H1 (cell line): ENCODE results near the gene EIF4E2. TPM values are rescaled to one million over a fixed set of nuclear protein-coding genes. Genes with fewer than 3 reads are reported as not detected.
A peak's percentile ranks its signal among the peaks of the same experiment; 100 is the strongest.

Source experiments
- CTCF ChIA-PET: fragments of 300-600 bp; sonication (Branson Sonifier 250); formaldehyde crosslinking; loops from one replicate; lab custom pipeline; 2021; ENCODE audit not compliant: partially characterized antibody; lab: Charles Lee
- POLR2A ChIA-PET: fragments of 300-600 bp; sonication (Branson Sonifier 250); formaldehyde crosslinking; loops from one replicate; lab custom pipeline; 2021; ENCODE audit warnings: inconsistent platforms; ENCODE audit not compliant: partially characterized antibody; lab: Charles Lee
- DNase-seq, 2 experiments: peaks; one replicate each; pipeline versions ENCODE4 v3.0.0 to v3.0.0-alpha.2; 2010 to 2022; ENCODE audit warnings: low spot score in 2 of 2, low read depth in 1 of 2, mixed read lengths in 1 of 2
- FAIRE-seq: peaks from 2 replicates; lab custom pipeline; 2011; peaks lifted over from hg19 to GRCh38; lab: Jason Lieb, UNC
- H2AFZ ChIP-seq: 2 replicates; pipeline ENCODE4 v1.8.1; 2012; ENCODE audit warnings: low read length, inconsistent platforms
- H2AK5ac ChIP-seq: 2 replicates; pipeline ENCODE4 v1.6.1; 2013; ENCODE audit warnings: low read depth, low read length
- H2BK120ac ChIP-seq: replicated peaks from 2 replicates; pipeline ENCODE3; 2013; ENCODE audit warnings: low read depth, low read length, inconsistent platforms
- H2BK12ac ChIP-seq: 2 replicates; pipeline ENCODE4 v1.6.1; 2013; ENCODE audit warnings: low read depth, low read length
- H2BK15ac ChIP-seq: 2 replicates; pipeline ENCODE4 v1.6.1; 2013; ENCODE audit warnings: low read length
- H2BK20ac ChIP-seq: 2 replicates; pipeline ENCODE4 v1.6.1; 2013; ENCODE audit warnings: low read length
- H2BK5ac ChIP-seq: 2 replicates; pipeline ENCODE4 v1.6.1; 2013; ENCODE audit warnings: low read depth, low read length
- H3K14ac ChIP-seq: 2 replicates; pipeline ENCODE4 v1.6.1; 2013; ENCODE audit warnings: inconsistent platforms; ENCODE audit not compliant: insufficient read length
- H3K18ac ChIP-seq: 2 replicates; pipeline ENCODE4 v1.6.1; 2013; ENCODE audit warnings: low read length; ENCODE audit errors: extremely low read depth
- H3K23ac ChIP-seq: 2 replicates; pipeline ENCODE4 v1.6.1; 2013; ENCODE audit warnings: inconsistent platforms; ENCODE audit not compliant: insufficient read length
- H3K23me2 ChIP-seq: 2 replicates; pipeline ENCODE4 v1.6.1; 2013; ENCODE audit warnings: low read depth, low read length
- H3K27ac ChIP-seq: 2 replicates; pipeline ENCODE4 v1.6.1; 2011; ENCODE audit warnings: low read depth, low read length, inconsistent platforms
- H3K27me3 ChIP-seq, 4 experiments: replicated peaks in 1 of 4; 1 replicate in 1 of 4; 2 replicates in 3 of 4; pipeline versions ENCODE4 v1.6.1 to v1.8.1; 2011 to 2013; ENCODE audit warnings: low read length in 3 of 4, mild to moderate bottlenecking in 3 of 4, inconsistent platforms in 2 of 4, mixed read lengths in 2 of 4, moderate library complexity in 1 of 4; ENCODE audit not compliant: control insufficient read depth in 3 of 4, insufficient read depth in 3 of 4; ENCODE audit errors: extremely low read depth in 1 of 4
- H3K36me3 ChIP-seq, 4 experiments: 2 replicates each; pipeline versions ENCODE4 v1.6.1 to v1.8.1; 2011 to 2013; ENCODE audit warnings: mild to moderate bottlenecking in 4 of 4, low read length in 3 of 4, moderate library complexity in 2 of 4, control low read depth in 1 of 4, inconsistent platforms in 1 of 4; ENCODE audit not compliant: insufficient read depth in 4 of 4, control insufficient read depth in 2 of 4
- H3K4ac ChIP-seq: replicated peaks from 2 replicates; pipeline ENCODE3; 2013; ENCODE audit warnings: low read length, low read depth, mixed read lengths, inconsistent platforms; ENCODE audit not compliant: insufficient read length
- H3K4me1 ChIP-seq, 4 experiments: replicated peaks in 1 of 4; 1 replicate in 1 of 4; 2 replicates in 3 of 4; pipeline versions ENCODE4 v1.6.1 to v1.8.1; 2011 to 2013; ENCODE audit warnings: low read length in 3 of 4, inconsistent platforms in 2 of 4, mixed read lengths in 1 of 4; ENCODE audit not compliant: insufficient read depth in 4 of 4, control insufficient read depth in 3 of 4
- H3K4me2 ChIP-seq, 2 experiments: 2 replicates each; pipeline versions ENCODE4 v1.6.1 to v1.8.1; 2011 to 2013; ENCODE audit warnings: low read depth in 2 of 2, low read length in 2 of 2, control low read depth in 1 of 2, inconsistent platforms in 1 of 2, mild to moderate bottlenecking in 1 of 2; ENCODE audit not compliant: insufficient read depth in 1 of 2
- H3K4me3 ChIP-seq, 4 experiments: fragments of 200-600, 300-600 bp in 1 of 4; sonication (generic), shearing (Covaris generic), sonication (Bioruptor Twin) in 1 of 4; 2 replicates each; pipeline versions ENCODE4 v1.5.1 to v1.8.1; 2011 to 2016; ENCODE audit warnings: low read length in 4 of 4, low read depth in 3 of 4, control low read depth in 2 of 4, inconsistent platforms in 2 of 4, mild to moderate bottlenecking in 2 of 4, mixed read lengths in 1 of 4, moderate library complexity in 1 of 4; ENCODE audit not compliant: insufficient read depth in 2 of 4; ENCODE audit errors: extremely low read depth in 1 of 4
- H3K56ac ChIP-seq: replicated peaks from 2 replicates; pipeline ENCODE3; 2013; ENCODE audit warnings: low read depth, mild to moderate bottlenecking, mixed read lengths, low read length, inconsistent platforms; ENCODE audit not compliant: insufficient read length
- H3K79me1 ChIP-seq: 2 replicates; pipeline ENCODE4 v1.6.1; 2013; ENCODE audit warnings: low read depth, low read length, control low read depth
- H3K79me2 ChIP-seq, 2 experiments: 2 replicates each; pipeline versions ENCODE4 v1.6.1 to v1.8.1; 2012 to 2013; ENCODE audit warnings: low read length in 2 of 2, mild to moderate bottlenecking in 2 of 2, inconsistent platforms in 1 of 2; ENCODE audit not compliant: insufficient read depth in 2 of 2, control insufficient read depth in 1 of 2
- H3K9ac ChIP-seq, 4 experiments: replicated peaks in 1 of 4; 1 replicate in 1 of 4; 2 replicates in 3 of 4; pipeline versions ENCODE4 v1.6.1 to v1.8.1; 2011 to 2013; ENCODE audit warnings: low read depth in 3 of 4, low read length in 3 of 4, control low read depth in 2 of 4, mild to moderate bottlenecking in 2 of 4, moderate library complexity in 2 of 4, inconsistent platforms in 1 of 4; ENCODE audit errors: extremely low read depth in 1 of 4
- H3K9me3 ChIP-seq, 2 experiments: 2 replicates each; pipeline versions ENCODE4 v1.6.1 to v1.8.1; 2012 to 2013; ENCODE audit warnings: mild to moderate bottlenecking in 2 of 2, moderate library complexity in 2 of 2, control low read depth in 1 of 2, inconsistent platforms in 1 of 2, low read depth in 1 of 2, low read length in 1 of 2, mixed read lengths in 1 of 2; ENCODE audit not compliant: insufficient read depth in 2 of 2
- H4K20me1 ChIP-seq, 2 experiments: replicated peaks in 1 of 2; 2 replicates each; pipeline versions ENCODE3 to v1.8.1; 2011 to 2013; ENCODE audit warnings: inconsistent platforms in 2 of 2, low read length in 2 of 2, mild to moderate bottlenecking in 1 of 2; ENCODE audit not compliant: insufficient read depth in 2 of 2, control insufficient read depth in 1 of 2
- H4K5ac ChIP-seq: 2 replicates; pipeline ENCODE4 v1.6.1; 2013; ENCODE audit warnings: low read length, low read depth, mixed read lengths, inconsistent platforms; ENCODE audit not compliant: insufficient read length
- H4K8ac ChIP-seq: 2 replicates; pipeline ENCODE4 v1.8.0; 2013; ENCODE audit warnings: mild to moderate bottlenecking, moderate library complexity, low read length, inconsistent platforms; ENCODE audit not compliant: insufficient read depth; ENCODE audit errors: extremely low read depth
- H4K91ac ChIP-seq: replicated peaks from 2 replicates; pipeline ENCODE3; 2013; ENCODE audit warnings: low read length, mixed read lengths, inconsistent platforms; ENCODE audit not compliant: insufficient read length
- ATF2 ChIP-seq: IDR thresholded peaks from 2 replicates; pipeline ENCODE4 v1.6.1; 2012; ENCODE audit warnings: low read length, inconsistent platforms
- BACH1 ChIP-seq: IDR thresholded peaks from 2 replicates; pipeline ENCODE4 v1.6.1; 2012; ENCODE audit warnings: low read length, improper control_type of control experiment
- CBX8 ChIP-seq: fragments of 300-800, 300-1000 bp; sonication (generic); IDR thresholded peaks from 2 replicates; pipeline ENCODE4 v1.7.1; 2016; ENCODE audit warnings: low read depth, low read length, borderline replicate concordance
- CEBPB ChIP-seq: IDR thresholded peaks from 2 replicates; pipeline ENCODE4 v1.6.1; 2012; ENCODE audit warnings: low read depth, low read length
- KDM5A ChIP-seq: fragments of 200-600 bp; IDR thresholded peaks from 2 replicates; pipeline ENCODE4 v1.7.1; 2012; ENCODE audit warnings: mild to moderate bottlenecking, low read length, inconsistent platforms, mixed read lengths
- MAFK ChIP-seq: IDR thresholded peaks from 2 replicates; pipeline ENCODE4 v1.6.1; 2012; ENCODE audit warnings: low read depth, mild to moderate bottlenecking, improper control_type of control experiment, low read length
- NRF1 ChIP-seq: IDR thresholded peaks from 2 replicates; pipeline ENCODE4 v1.6.1; 2011; ENCODE audit warnings: mild to moderate bottlenecking, low read depth, low read length, improper control_type of control experiment
- POLR2A ChIP-seq, 2 experiments: IDR thresholded peaks; 1 replicate in 1 of 2; 2 replicates in 1 of 2; pipeline ENCODE4 v1.6.1; 2011; ENCODE audit warnings: low read depth in 2 of 2, low read length in 2 of 2, mild to moderate bottlenecking in 2 of 2; ENCODE audit errors: control extremely low read depth in 1 of 2
- WGBS, 2 experiments: shearing (Covaris generic) in 1 of 2; methylation state at CpG; one replicate each; pipeline versions ENCODE4 v1.1.6 to v1.1.7; 2013 to 2015; ENCODE audit warnings: low lambda C conversion rate in 2 of 2, mixed read lengths in 2 of 2, inconsistent platforms in 1 of 2, low coverage in 1 of 2, missing lambda C conversion rate in 1 of 2; ENCODE audit not compliant: insufficient replicate concordance in 2 of 2, insufficient coverage in 1 of 2, insufficient read length in 1 of 2; ENCODE audit errors: extremely low coverage in 1 of 2, missing lambda C conversion rate in 1 of 2; 5-methylcytosine and 5-hydroxymethylcytosine counted together
- polyA plus RNA-seq, 7 experiments: library from polyadenylated mRNA; depleted of rRNA in 3 of 7; stranded (reverse) in 5 of 7; unstranded in 2 of 7; fragments of >200 nt in 5 of 7; fragments of 200-250 nt in 2 of 7; gene quantifications; 1 replicate in 5 of 7; 2 replicates in 1 of 7; 4 replicates in 1 of 7; pipeline versions ENCODE4 v1.2.1 to v1.2.3, GENCODE V29; 2011 to 2013; ENCODE audit warnings: missing spikeins in 2 of 7, mixed read lengths in 2 of 7
- total RNA-seq: library from RNA; stranded (reverse); fragmentation: NEBNext Ultra II Directional; extraction: Animal tissue kit (Norgen Biotek cat#: 25700); gene quantifications from 2 replicates; pipeline ENCODE4 v1.2.1, GENCODE V29; 2021

Gene EIF4E2
- total and polyA plus RNA-seq, 2 of the 8 experiments (the other 6 are each of a cell fraction or from before 2014, with no cell fraction given), result 39.4 to 114 TPM

GRCh38 chr2:232521098-232521497, 29.4 kb upstream of the EIF4E2 start:
- H2BK120ac ChIP-seq, result no peak overlapping the region
- H2BK15ac ChIP-seq, result 0 out of 2 replicates have a peak overlapping the region, but pooled peaks have one; percentile 31
- H4K91ac ChIP-seq, result no peak overlapping the region
- H4K20me1 ChIP-seq, result peaks cover 3 to 4% of the 10 kb centered on the region in 2 experiments
- DNase-seq, result no peak
- H3K4ac ChIP-seq, result no peak overlapping the region
- H2BK12ac ChIP-seq, result peak overlapping the region; percentile 87; the same call in 1 of the 2 replicates
- no peak overlapping the region for H2BK20ac ChIP-seq
- H3K4me2 ChIP-seq, result no peak overlapping the region
- H3K27me3 ChIP-seq, result peaks cover 19 to 43% (median 37%) of the 10 kb centered on the region in 4 experiments
- H3K9me3 ChIP-seq, result no peaks in the 10 kb centered on the region
- no peaks in the 10 kb centered on the region for H3K79me1 ChIP-seq
- H3K23ac ChIP-seq, result no peak overlapping the region
- H4K8ac ChIP-seq, result no peak overlapping the region
- H2AFZ ChIP-seq, result no peak overlapping the region
- H3K14ac ChIP-seq, result no peak overlapping the region
- POLR2A ChIA-PET, result interaction anchor here (0.5 to 1.7 kb wide), 5 partner anchors 13 to 130 kb away, joined by 3 to 5 read pairs (median 4); partner anchors contain the start of genes EIF4E2 and TIGD1
- peaks cover 0 to 22% (median 8%) of the 10 kb centered on the region in 4 experiments; a peak in 6 of 7 replicates for H3K4me1 ChIP-seq
- WGBS, 2 experiments, result 95% methylated on average over 14 of the region's 14 CpGs; no CpG with 5 or more reads in 1 of the 2 experiments
- TF ChIP-seq MAFK, result no peak
- no peak for TF ChIP-seq POLR2A (IDR thresholded peaks at IDR 0.05; ENCODE audit: control extremely low read depth in 1 of 2, low read depth in 2 of 2, low read length in 2 of 2)
- no peak for TF ChIP-seq KDM5A
- no peak for TF ChIP-seq ATF2
- TF ChIP-seq CEBPB, result no peak
- TF ChIP-seq CBX8, result no peak
- no peak for TF ChIP-seq NRF1
- no peak for TF ChIP-seq BACH1
- peaks cover 10% of the 10 kb centered on the region; the same call in 1 of the 2 replicates for H3K23me2 ChIP-seq
- H4K5ac ChIP-seq, result no peak overlapping the region
- no peak overlapping the region for H3K9ac ChIP-seq
- H3K36me3 ChIP-seq, result no peaks in the 10 kb centered on the region
- no peak overlapping the region for H3K56ac ChIP-seq
- no peak overlapping the region for H3K18ac ChIP-seq
- FAIRE-seq, result no peak
- no peaks in the 10 kb centered on the region for H3K79me2 ChIP-seq
- H3K27ac ChIP-seq, result no peak overlapping the region
- CTCF ChIA-PET, result interaction anchor here (0.6 to 10.6 kb wide), 42 partner anchors 10 to 928 kb away, joined by 3 to 176 read pairs (median 5); partner anchors contain the start of genes ALPI and CHRNG
- no peak overlapping the region for H2BK5ac ChIP-seq
- H3K4me3 ChIP-seq, result no peak overlapping the region
- H2AK5ac ChIP-seq, result no peak overlapping the region; the same call in 1 of the 2 replicates
